ENCODE results near the gene MCOLN2. TPM values are rescaled to one million over a fixed set of nuclear protein-coding genes. Genes with fewer than 3 reads are reported as not detected.
"Not testable (repeated sequence)": the region's sequence is repeated elsewhere in the genome, so short reads cannot be mapped to it uniquely, and the experiment has no call there.

The MCOLN2 gene
- total RNA-seq, 1 donor from 2014 or later: 0.19 TPM

- TF ChIP-seq CTCF (IDR thresholded peaks at IDR 0.05; ENCODE audit: borderline replicate concordance): no peak
- intact Hi-C loops (cut with micrococcal nuclease): no loop called here
- H3K4me1 ChIP-seq: peaks cover 25% of the 10 kb centered on the region
- peaks cover 71% of the 10 kb centered on the region for H3K27me3 ChIP-seq (ENCODE audit: low read depth)
- H3K4me3 ChIP-seq: peak overlapping the region; percentile 79
- no peaks in the 10 kb centered on the region for H3K9me3 ChIP-seq (replicated peaks)
- DNase-seq: peak; percentile 14
- no peak overlapping the region for H3K27ac ChIP-seq (replicated peaks)
- H3K36me3 ChIP-seq: no peaks in the 10 kb centered on the region
Observed at GRCh38 chr1:84997667-84998600, 1.0 kb upstream of the MCOLN2 start.

GRCh38 chr1:84995484-84996334, 1.2 kb downstream of the MCOLN2 start:
- Histone ChIP-seq H3K36me3 (no peaks in the 10 kb centered on the region), H3K4me3 (no peak overlapping the region), H3K27ac (replicated peaks) (no peak overlapping the region), H3K27me3 (ENCODE audit: low read depth) (peaks cover 48% of the 10 kb centered on the region), H3K4me1 (peaks cover 25% of the 10 kb centered on the region), H3K9me3 (replicated peaks) (no peaks in the 10 kb centered on the region)
- TF ChIP-seq CTCF (IDR thresholded peaks at IDR 0.05; ENCODE audit: borderline replicate concordance): no peak
- no peak for DNase-seq
- intact Hi-C loops (cut with micrococcal nuclease): no loop called here

GRCh38 chr1:84991097-84991920, 5.6 kb downstream of the MCOLN2 start:
- no peak for DNase-seq
- Histone ChIP-seq H3K36me3 (no peaks in the 10 kb centered on the region), H3K27me3 (ENCODE audit: low read depth) (peaks cover 5% of the 10 kb centered on the region), H3K4me1 (no peaks in the 10 kb centered on the region), H3K4me3 (no peak overlapping the region), H3K27ac (replicated peaks) (no peak overlapping the region), H3K9me3 (replicated peaks) (no peaks in the 10 kb centered on the region)
- no peak for TF ChIP-seq CTCF (IDR thresholded peaks at IDR 0.05; ENCODE audit: borderline replicate concordance)
- intact Hi-C loops (cut with micrococcal nuclease): no loop called here

- intact Hi-C loops (cut with micrococcal nuclease): no loop called here
- no peak for DNase-seq
- no peak for TF ChIP-seq CTCF (IDR thresholded peaks at IDR 0.05; ENCODE audit: borderline replicate concordance)
Observed at GRCh38 chr1:84988588-84988987, 8.3 kb downstream of the MCOLN2 start.

GRCh38 chr1:84986561-84986960, 10.4 kb downstream of the MCOLN2 start:
- intact Hi-C loops (cut with micrococcal nuclease); H3K4me1 ChIP-seq: not testable (repeated sequence)

More at GRCh38 chr1:84988588-84988987, 8.3 kb downstream of the MCOLN2 start:
- Histone ChIP-seq H3K27me3 (ENCODE audit: low read depth) (no peaks in the 10 kb centered on the region), H3K36me3 (no peaks in the 10 kb centered on the region), H3K4me3 (no peak overlapping the region), H3K9me3 (replicated peaks) (peaks cover 3% of the 10 kb centered on the region), H3K4me1 (no peaks in the 10 kb centered on the region), H3K27ac (replicated peaks) (no peak overlapping the region)

More at GRCh38 chr1:84986561-84986960, 10.4 kb downstream of the MCOLN2 start:
- DNase-seq; H3K4me3 ChIP-seq; H3K36me3 ChIP-seq; H3K27me3 ChIP-seq (ENCODE audit: low read depth); H3K27ac ChIP-seq (replicated peaks); H3K9me3 ChIP-seq (replicated peaks): not testable (repeated sequence)

Data from left ventricle myocardium inferior (tissue), 1 donor.